RWPE1 (cell line): ENCODE measurements around the gene NR6A1.

ENCODE experiments used
- CTCF ChIA-PET: fragments of 350-600 bp; sonication (Branson Sonifier 250); formaldehyde crosslinking; extraction: SDS; loops from one replicate; lab custom pipeline; 2021; lab: Yijun Ruan, JAX
- POLR2A ChIA-PET: fragments of 400-600 bp; formaldehyde crosslinking; extraction: SDS; loops from one replicate; lab custom pipeline; 2020; ENCODE audit warnings: antibody characterized with exemption; ENCODE audit not compliant: low non-redundant PET; lab: Yijun Ruan, JAX
- DNase-seq: peaks from one replicate; pipeline ENCODE4 v3.0.0; 2012; ENCODE audit warnings: low spot score
- H3K27ac ChIP-seq: fragments of 450-650 bp; 2 replicates; pipeline ENCODE4 v1.5.1; 2017
- TF ChIP-seq, protein P1 (sequence below): fragments of 450-650 bp; conservative IDR thresholded peaks from 2 replicates; pipeline ENCODE4 v1.5.1; 2017; ENCODE audit warnings: low read depth, mild to moderate bottlenecking

NR6A1 gene

GRCh38 chr9:124521142-124521541 lies 250.0 kb downstream of the NR6A1 start:
- no peak for DNase-seq
- ChIA-PET CTCF (interaction anchor here (0.5 to 0.6 kb wide), 3 partner anchors 16 to 404 kb away, joined by 3 read pairs; no protein-coding TSS in a partner anchor), POLR2A (no interaction called here)
- TF ChIP-seq, protein P1, sequence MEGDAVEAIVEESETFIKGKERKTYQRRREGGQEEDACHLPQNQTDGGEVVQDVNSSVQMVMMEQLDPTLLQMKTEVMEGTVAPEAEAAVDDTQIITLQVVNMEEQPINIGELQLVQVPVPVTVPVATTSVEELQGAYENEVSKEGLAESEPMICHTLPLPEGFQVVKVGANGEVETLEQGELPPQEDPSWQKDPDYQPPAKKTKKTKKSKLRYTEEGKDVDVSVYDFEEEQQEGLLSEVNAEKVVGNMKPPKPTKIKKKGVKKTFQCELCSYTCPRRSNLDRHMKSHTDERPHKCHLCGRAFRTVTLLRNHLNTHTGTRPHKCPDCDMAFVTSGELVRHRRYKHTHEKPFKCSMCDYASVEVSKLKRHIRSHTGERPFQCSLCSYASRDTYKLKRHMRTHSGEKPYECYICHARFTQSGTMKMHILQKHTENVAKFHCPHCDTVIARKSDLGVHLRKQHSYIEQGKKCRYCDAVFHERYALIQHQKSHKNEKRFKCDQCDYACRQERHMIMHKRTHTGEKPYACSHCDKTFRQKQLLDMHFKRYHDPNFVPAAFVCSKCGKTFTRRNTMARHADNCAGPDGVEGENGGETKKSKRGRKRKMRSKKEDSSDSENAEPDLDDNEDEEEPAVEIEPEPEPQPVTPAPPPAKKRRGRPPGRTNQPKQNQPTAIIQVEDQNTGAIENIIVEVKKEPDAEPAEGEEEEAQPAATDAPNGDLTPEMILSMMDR = no peak
- no peak overlapping the region for H3K27ac ChIP-seq

GRCh38 chr9:124520206-124520596 lies 250.9 kb downstream of the NR6A1 start:
- TF ChIP-seq, protein P1 = no peak
- POLR2A ChIA-PET = no interaction called here
- H3K27ac ChIP-seq = no peak overlapping the region
- no peak for DNase-seq
- CTCF ChIA-PET = no interaction called here

- H3K27ac ChIP-seq = no peak overlapping the region
- TF ChIP-seq, protein P1 = no peak
- ChIA-PET POLR2A (no interaction called here), CTCF (interaction anchor here (1.0 kb wide), 1 partner anchor 19 kb away, joined by 8 read pairs; no protein-coding TSS in a partner anchor)
- DNase-seq = no peak
Observed at GRCh38 chr9:124518116-124518515, 253.0 kb downstream of the NR6A1 start.

- H3K27ac ChIP-seq = no peak overlapping the region
- ChIA-PET POLR2A (no interaction called here), CTCF (no interaction called here)
- no peak for DNase-seq
- TF ChIP-seq, protein P1 = no peak
Observed at GRCh38 chr9:124517600-124517999, 253.5 kb downstream of the NR6A1 start.

DNA sequence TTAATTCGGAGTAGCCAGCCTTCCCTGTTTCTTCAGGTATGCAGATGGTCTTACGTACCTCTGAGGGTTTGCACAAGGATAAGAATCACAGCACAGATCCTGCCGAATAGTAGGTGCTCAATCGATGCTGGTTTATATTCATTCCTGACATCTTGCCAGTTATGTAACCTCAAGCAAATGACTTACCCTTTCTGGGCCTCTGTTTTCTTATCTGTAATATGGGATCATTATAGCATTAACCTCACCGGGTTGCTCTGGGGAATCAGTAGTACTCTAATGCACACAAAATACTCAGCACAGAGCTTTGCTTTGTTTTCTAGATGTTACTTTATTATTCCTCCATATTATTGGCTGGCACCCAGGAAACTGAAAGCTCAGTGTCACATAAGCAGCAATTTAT lies 256.2 kb downstream of the NR6A1 start:
- ChIA-PET POLR2A (no interaction called here), CTCF (interaction anchor here (0.6 to 0.8 kb wide), 3 partner anchors 9 to 28 kb away, joined by 3 read pairs; no protein-coding TSS in a partner anchor)
- TF ChIP-seq, protein P1 = no peak
- H3K27ac ChIP-seq = no peak overlapping the region
- no peak for DNase-seq

GRCh38 chr9:124514125-124514524 lies 257.0 kb downstream of the NR6A1 start:
- ChIA-PET CTCF (no interaction called here), POLR2A (no interaction called here)
- no peak overlapping the region for H3K27ac ChIP-seq
- DNase-seq = no peak
- TF ChIP-seq, protein P1 = no peak
